GM12891 (cell line): Measurements from ENCODE around the gene PSMD8.
A peak's percentile ranks its signal among the peaks of the same experiment; 100 is the strongest.

Experiments used
- DNase-seq: peaks from one replicate; pipeline ENCODE4 v3.0.0; 2011; ENCODE audit warnings: low spot score; ENCODE audit not compliant: insufficient read length
- FAIRE-seq: peaks from 2 replicates; lab custom pipeline; 2011; peaks lifted over from hg19 to GRCh38; lab: Jason Lieb, UNC
- PAX5 ChIP-seq: IDR thresholded peaks from 2 replicates; pipeline ENCODE4 v1.6.1; 2011; ENCODE audit warnings: low read length, moderate library complexity, mild to moderate bottlenecking; ENCODE audit not compliant: insufficient read depth, severe bottlenecking
- POLR2A ChIP-seq: IDR thresholded peaks from 2 replicates; pipeline ENCODE4 v1.6.1; 2011; ENCODE audit warnings: low read depth, low read length, control low read depth
- POLR2AphosphoS5 ChIP-seq: IDR thresholded peaks from 2 replicates; pipeline ENCODE4 v1.6.1; 2011; ENCODE audit warnings: low read depth, low read length, control low read depth
- POU2F2 ChIP-seq: IDR thresholded peaks from 2 replicates; pipeline ENCODE4 v1.6.1; 2011; ENCODE audit warnings: low read depth, mild to moderate bottlenecking, control low read depth, low read length, moderate library complexity
- SPI1 ChIP-seq: IDR thresholded peaks from 2 replicates; pipeline ENCODE4 v1.6.1; 2011; ENCODE audit warnings: low read depth, low read length, control low read depth
- TAF1 ChIP-seq: IDR thresholded peaks from 2 replicates; pipeline ENCODE4 v1.6.1; 2011; ENCODE audit warnings: low read depth, low read length, control low read depth

PSMD8 gene

DNA sequence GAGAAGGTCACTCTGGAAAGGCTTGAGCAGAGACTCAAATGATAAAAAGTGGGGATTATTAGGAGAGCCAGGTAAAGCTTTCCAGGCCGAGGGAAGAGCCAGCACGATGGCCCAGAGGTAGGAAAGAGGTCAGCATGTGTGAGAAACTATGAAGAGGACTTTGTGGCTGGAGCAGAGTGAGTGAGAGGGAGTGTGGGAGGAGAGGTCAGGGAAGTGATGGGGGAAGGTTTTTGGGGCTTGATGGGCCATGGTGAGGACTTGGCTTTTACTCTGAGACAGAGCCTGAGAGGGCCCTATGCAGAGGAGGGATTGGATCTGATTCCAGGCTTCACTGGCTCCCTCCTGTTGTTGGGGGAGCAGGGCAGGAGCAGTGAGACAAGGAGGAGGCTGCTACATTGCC lies 33.4 kb upstream of the PSMD8 start:
- TF ChIP-seq SPI1 (no peak), POLR2A (no peak), TAF1 (no peak), POLR2AphosphoS5 (no peak), POU2F2 (no peak), PAX5 (no peak)
- DNase-seq, result no peak
- FAIRE-seq, result no peak

DNA sequence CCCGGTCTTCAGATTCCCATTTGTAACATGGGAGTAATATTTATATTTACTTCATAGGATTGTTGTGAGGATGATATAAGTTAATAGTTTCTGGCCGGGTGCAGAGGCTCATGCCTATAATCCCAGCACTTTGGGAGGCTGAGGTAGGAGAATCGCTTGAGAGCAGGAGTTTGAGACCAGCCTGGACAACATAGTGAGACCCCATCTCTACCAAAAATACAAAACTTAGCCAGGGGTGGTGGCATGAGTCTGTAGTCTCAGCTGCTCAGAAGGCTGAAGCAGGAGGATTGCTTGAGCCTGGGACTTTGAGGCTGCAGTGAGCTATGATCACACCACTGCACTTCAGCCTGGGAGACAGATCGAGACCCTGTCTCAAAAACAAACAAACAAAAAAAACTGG lies 27.5 kb upstream of the PSMD8 start:
- FAIRE-seq, result no peak
- TF ChIP-seq SPI1, result no peak
- no peak for TF ChIP-seq TAF1
- no peak for TF ChIP-seq POLR2A
- TF ChIP-seq POLR2AphosphoS5, result no peak
- no peak for TF ChIP-seq POU2F2
- TF ChIP-seq PAX5, result no peak
- no peak for DNase-seq

DNA sequence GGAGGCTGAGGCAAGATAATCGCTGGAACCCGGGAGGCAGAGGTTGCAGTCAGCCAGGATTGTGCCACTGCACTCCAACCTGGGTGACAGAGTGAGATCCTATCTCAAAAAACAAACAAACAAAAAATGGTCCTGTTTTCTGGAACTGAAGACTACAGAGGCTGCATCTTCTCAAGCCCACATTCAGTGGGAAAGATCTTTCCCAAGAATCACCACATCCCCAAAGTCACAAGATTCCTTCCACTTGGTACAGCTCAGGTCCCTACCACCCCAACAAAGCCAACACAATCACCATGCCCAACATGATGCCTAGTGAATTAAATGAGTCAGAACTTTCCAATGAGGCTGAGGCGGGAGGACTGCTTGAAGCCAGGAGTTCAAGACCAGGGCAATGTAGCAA lies 23.5 kb upstream of the PSMD8 start:
- DNase-seq (no peak), FAIRE-seq (no peak)
- no peak for TF ChIP-seq SPI1
- no peak for TF ChIP-seq POLR2AphosphoS5
- TF ChIP-seq POLR2A, result no peak
- TF ChIP-seq POU2F2, result no peak
- TF ChIP-seq PAX5, result no peak
- no peak for TF ChIP-seq TAF1

DNA sequence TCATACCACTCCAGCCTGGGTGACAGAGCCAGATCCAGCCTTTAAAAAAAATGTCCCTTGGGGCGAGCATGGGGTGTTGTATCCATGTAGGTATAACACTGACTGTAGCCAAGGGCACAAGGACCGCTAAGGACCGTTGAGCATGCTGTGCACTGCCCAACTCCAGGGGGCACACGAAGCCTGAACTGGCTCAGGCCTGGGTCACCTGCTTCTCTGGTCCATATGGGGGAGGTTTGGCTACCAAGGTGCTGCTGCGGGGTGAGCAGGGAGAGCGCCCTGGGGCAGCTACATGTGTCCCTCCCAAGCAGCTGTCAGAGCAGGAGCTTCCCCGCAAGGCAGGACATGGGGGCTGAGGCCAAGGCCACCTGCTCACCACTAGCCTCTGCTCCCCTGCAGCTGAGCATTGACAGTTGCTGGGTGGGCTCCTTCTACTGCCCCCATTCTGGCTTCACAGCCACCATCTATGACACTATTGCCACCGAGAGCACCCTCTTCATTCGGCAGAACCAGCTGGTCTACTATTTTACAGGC lies 22.4 kb upstream of the PSMD8 start:
- peak; percentile 33 for FAIRE-seq
- TF ChIP-seq POLR2AphosphoS5, result no peak
- no peak for TF ChIP-seq PAX5
- TF ChIP-seq SPI1, result no peak
- TF ChIP-seq POU2F2, result no peak
- no peak for TF ChIP-seq POLR2A
- TF ChIP-seq TAF1, result no peak
- DNase-seq, result no peak

DNA sequence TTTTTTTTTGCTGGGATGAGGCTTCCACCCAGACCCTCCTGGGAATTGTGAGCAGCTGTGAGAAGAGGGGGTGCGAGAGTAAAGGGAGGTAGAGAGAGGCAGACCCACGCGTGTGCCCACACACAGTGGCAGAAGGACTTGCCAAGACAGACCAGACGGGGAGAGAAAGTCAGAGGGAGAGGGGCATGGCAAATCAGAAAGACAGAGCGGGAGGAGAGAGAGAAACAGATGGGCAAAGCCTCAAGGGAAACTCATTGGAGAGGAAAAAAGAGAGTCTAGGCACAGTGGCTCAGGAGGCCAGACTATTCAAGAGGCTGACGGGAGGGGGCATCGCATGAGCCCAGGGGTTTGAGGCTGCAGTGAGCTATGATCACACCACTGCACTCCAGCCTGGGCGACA lies 21.8 kb upstream of the PSMD8 start:
- TF ChIP-seq POLR2A, result no peak
- FAIRE-seq (no peak), DNase-seq (no peak)

DNA sequence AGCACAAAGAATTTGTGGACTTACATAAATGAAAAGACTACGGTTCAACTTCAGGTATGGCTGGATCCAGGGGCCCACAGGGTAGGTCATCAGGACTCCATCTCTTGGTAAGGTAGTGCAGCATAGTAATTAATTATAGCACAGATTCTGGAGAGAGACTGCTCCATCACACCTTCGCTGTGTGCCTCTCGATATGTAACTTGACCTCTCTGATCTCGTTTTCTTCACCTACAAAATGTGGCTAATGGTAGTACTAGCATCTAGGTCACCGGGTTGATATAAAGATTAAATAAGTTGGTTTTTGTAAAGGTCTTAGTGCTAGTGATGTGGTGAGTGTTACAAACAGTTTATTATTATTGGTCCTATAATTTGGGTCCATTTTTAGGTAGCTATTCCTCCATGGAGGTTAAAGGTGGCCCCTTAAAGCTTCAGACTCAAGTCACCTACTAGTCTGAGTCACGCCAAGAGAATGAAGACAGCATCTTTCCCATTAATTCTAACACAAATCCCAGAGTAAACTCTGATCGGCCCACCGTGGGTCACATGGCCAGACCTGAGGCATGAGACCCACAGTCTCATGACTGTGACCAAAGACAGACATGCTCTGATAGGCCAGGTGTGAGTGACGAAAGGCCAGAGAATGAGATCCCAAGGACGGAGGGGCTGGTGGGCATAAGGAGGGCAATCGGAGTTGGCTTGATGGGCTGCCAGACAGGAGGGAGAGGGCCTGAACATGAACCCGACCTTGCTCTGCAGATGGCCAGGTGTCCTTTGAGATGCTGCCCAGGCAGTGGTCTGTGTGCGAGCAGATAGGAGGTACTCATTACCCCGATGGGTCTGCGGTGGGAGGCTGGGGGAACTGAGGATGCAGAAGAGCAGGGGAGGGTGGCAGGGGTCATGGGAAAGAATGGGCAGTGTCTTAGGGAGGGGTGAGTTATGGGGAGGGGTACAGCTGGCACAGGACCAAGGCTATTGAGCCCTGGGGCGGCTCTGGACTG lies 18.3 kb upstream of the PSMD8 start:
- FAIRE-seq (no peak), DNase-seq (no peak)
- TF ChIP-seq TAF1 (no peak), POU2F2 (no peak), POLR2A (no peak), POLR2AphosphoS5 (no peak), PAX5 (no peak), SPI1 (no peak)

DNA sequence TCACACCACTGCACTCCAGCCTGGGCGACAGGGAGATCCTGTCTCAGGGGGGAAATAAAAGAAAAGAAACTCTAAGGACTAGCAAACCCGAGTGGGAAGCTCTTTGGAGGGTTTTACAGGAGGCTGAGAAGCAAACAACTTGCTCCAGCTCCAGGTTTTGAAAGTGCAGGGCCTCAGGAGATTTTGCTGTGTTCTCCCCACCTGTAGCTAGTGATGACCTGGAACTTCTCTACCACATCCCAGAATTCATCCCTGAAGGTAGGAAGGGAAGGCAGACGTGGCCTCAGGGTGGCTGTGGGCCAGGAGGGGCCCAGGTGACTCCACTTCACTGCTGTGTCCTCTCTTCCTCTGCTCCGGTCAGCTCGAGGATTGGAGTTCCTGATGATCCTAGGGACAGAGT lies 16.3 kb upstream of the PSMD8 start:
- FAIRE-seq (no peak), DNase-seq (no peak)
- no peak for TF ChIP-seq SPI1
- no peak for TF ChIP-seq TAF1
- no peak for TF ChIP-seq POLR2AphosphoS5
- no peak for TF ChIP-seq POLR2A
- no peak for TF ChIP-seq POU2F2
- no peak for TF ChIP-seq PAX5

DNA sequence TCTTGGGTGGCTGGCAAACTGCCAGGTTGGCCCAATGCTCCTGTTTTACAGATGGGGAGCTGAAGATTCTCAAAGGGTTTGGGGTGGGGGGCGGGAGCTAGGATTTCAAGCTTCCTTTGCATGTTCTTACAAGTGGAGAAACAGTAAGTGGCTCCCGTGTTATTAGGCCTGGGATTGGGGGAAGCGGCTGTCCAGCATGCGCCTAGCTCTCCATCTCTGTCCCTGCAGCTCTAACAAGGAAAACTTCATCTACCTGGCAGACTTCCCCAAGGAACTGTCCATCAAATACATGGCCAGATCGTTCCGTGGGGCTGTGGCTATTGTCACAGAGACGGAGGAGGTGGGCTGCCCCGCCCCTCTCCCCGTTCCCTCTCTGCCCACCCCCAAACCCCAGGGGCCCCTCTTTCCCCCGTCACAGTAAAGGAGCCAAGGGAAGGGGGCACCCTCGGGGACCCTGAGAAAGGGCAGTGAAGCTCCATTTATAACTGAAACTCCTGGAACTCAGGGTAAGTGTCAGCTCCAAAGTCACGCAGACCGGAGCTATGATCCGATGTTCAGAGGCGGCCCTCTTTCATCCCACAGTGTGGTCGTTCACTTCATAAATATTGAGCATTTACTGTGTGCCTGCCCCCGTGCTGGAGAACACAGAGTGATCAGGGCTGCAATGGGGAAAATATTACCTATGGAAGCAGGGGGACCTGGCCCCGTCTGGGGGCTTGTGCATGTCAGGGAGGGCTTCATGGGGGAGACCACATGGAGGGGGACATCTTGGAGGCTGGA lies 14.9 kb upstream of the PSMD8 start:
- TF ChIP-seq PAX5 (no peak), POLR2A (no peak), SPI1 (no peak), POLR2AphosphoS5 (no peak), TAF1 (no peak), POU2F2 (no peak)
- DNase-seq (no peak), FAIRE-seq (no peak)

DNA sequence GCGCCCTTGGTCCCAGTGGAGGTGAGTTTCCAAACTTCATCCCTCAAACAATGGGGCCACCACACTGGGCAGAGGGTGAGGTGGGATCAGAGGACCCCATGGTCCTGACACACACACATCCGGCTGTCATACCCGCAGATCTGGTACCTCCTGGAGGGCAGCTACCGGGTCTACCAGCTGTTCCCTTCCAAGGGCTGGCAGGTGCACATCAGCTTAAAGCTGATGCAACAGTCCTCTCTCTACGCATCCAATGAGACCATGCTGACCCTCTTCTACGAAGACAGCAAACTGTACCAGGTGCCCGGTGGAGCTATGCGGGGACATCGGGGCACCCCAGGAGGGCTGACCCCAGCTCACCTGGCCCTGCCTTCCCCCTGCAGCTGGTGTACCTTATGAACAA lies 14.0 kb upstream of the PSMD8 start:
- FAIRE-seq (no peak), DNase-seq (no peak)
- TF ChIP-seq POU2F2 (no peak), POLR2AphosphoS5 (no peak), POLR2A (no peak), TAF1 (no peak), SPI1 (no peak), PAX5 (no peak)
